ENCODE data around the gene RAD50.

RAD50 gene

GRCh38 chr5:132684922-132685720 lies 128.3 kb downstream of the RAD50 start:
- H3K27ac ChIP-seq (ENCODE audit: low read depth, low read length), result no peak overlapping the region
- no peaks in the 10 kb centered on the region for H3F3A ChIP-seq (ENCODE audit: insufficient read depth)
- no peaks in the 10 kb centered on the region for H3K27me3 ChIP-seq (ENCODE audit: low read length)
- no peaks in the 10 kb centered on the region for H3K9me2 ChIP-seq (replicated peaks; ENCODE audit: insufficient read depth, low read length)
- no peak overlapping the region for H2AFZ ChIP-seq (ENCODE audit: low read depth, low read length, severe bottlenecking)
- TF ChIP-seq CTCF (IDR thresholded peaks at IDR 0.05; ENCODE audit: insufficient read depth, low read length, poor library complexity, severe bottlenecking) (no peak), EZH2phosphoT487 (conservative IDR thresholded peaks at IDR 0.05; ENCODE audit: low read length) (no peak)
- no peak overlapping the region for H3K9ac ChIP-seq (ENCODE audit: low read length)
- H3K4me2 ChIP-seq (ENCODE audit: low read depth, low read length, poor library complexity, severe bottlenecking), result no peak overlapping the region
- H3K36me3 ChIP-seq (ENCODE audit: low read length), result no peaks in the 10 kb centered on the region
- H3K79me2 ChIP-seq (ENCODE audit: insufficient read depth, low read length), result no peaks in the 10 kb centered on the region
- no peak overlapping the region for H3K4me3 ChIP-seq (ENCODE audit: insufficient read depth, low read length, poor library complexity, severe bottlenecking)
- H4K20me1 ChIP-seq (ENCODE audit: low read depth, low read length), result no peaks in the 10 kb centered on the region
- H3K9me3 ChIP-seq (ENCODE audit: insufficient read depth, low read length), result no peaks in the 10 kb centered on the region

- no peak overlapping the region for H3K27ac ChIP-seq (ENCODE audit: low read depth, low read length)
- H3K27me3 ChIP-seq (ENCODE audit: low read length), result no peaks in the 10 kb centered on the region
- no peaks in the 10 kb centered on the region for H4K20me1 ChIP-seq (ENCODE audit: low read depth, low read length)
- no peaks in the 10 kb centered on the region for H3K36me3 ChIP-seq (ENCODE audit: low read length)
- no peaks in the 10 kb centered on the region for H3K9me2 ChIP-seq (replicated peaks; ENCODE audit: insufficient read depth, low read length)
- H3F3A ChIP-seq (ENCODE audit: insufficient read depth), result no peaks in the 10 kb centered on the region
- no peak overlapping the region for H3K4me3 ChIP-seq (ENCODE audit: insufficient read depth, low read length, poor library complexity, severe bottlenecking)
- no peak overlapping the region for H3K4me2 ChIP-seq (ENCODE audit: low read depth, low read length, poor library complexity, severe bottlenecking)
- no peaks in the 10 kb centered on the region for H3K79me2 ChIP-seq (ENCODE audit: insufficient read depth, low read length)
- H2AFZ ChIP-seq (ENCODE audit: low read depth, low read length, severe bottlenecking), result no peak overlapping the region
- TF ChIP-seq CTCF (IDR thresholded peaks at IDR 0.05; ENCODE audit: insufficient read depth, low read length, poor library complexity, severe bottlenecking), result no peak
- no peak for TF ChIP-seq EZH2phosphoT487 (conservative IDR thresholded peaks at IDR 0.05; ENCODE audit: low read length)
- no peak overlapping the region for H3K9ac ChIP-seq (ENCODE audit: low read length)
- no peaks in the 10 kb centered on the region for H3K9me3 ChIP-seq (ENCODE audit: insufficient read depth, low read length)
Observed at GRCh38 chr5:132686193-132686592, 129.4 kb downstream of the RAD50 start.

GRCh38 chr5:132687995-132688394 lies 131.2 kb downstream of the RAD50 start:
- Histone ChIP-seq H3K9me3 (ENCODE audit: insufficient read depth, low read length) (no peaks in the 10 kb centered on the region), H3F3A (ENCODE audit: insufficient read depth) (no peaks in the 10 kb centered on the region), H3K79me2 (ENCODE audit: insufficient read depth, low read length) (no peaks in the 10 kb centered on the region), H3K9ac (ENCODE audit: low read length) (no peak overlapping the region), H3K4me2 (ENCODE audit: low read depth, low read length, poor library complexity, severe bottlenecking) (no peak overlapping the region), H3K9me2 (replicated peaks; ENCODE audit: insufficient read depth, low read length) (no peaks in the 10 kb centered on the region), H3K4me3 (ENCODE audit: insufficient read depth, low read length, poor library complexity, severe bottlenecking) (no peak overlapping the region), H4K20me1 (ENCODE audit: low read depth, low read length) (no peaks in the 10 kb centered on the region), H3K36me3 (ENCODE audit: low read length) (no peaks in the 10 kb centered on the region), H3K27me3 (ENCODE audit: low read length) (no peaks in the 10 kb centered on the region), H2AFZ (ENCODE audit: low read depth, low read length, severe bottlenecking) (no peak overlapping the region), H3K27ac (ENCODE audit: low read depth, low read length) (no peak overlapping the region)
- TF ChIP-seq CTCF (IDR thresholded peaks at IDR 0.05; ENCODE audit: insufficient read depth, low read length, poor library complexity, severe bottlenecking) (no peak), EZH2phosphoT487 (conservative IDR thresholded peaks at IDR 0.05; ENCODE audit: low read length) (no peak)

All from SU-DHL-6 (cell line).